ENCODE measurements around the gene NR5A2. TPM values are rescaled to one million over a fixed set of nuclear protein-coding genes. Genes with fewer than 3 reads are reported as not detected.

The NR5A2 gene
- total RNA-seq, 1 donor from 2014 or later, result 0.07 TPM

DNA sequence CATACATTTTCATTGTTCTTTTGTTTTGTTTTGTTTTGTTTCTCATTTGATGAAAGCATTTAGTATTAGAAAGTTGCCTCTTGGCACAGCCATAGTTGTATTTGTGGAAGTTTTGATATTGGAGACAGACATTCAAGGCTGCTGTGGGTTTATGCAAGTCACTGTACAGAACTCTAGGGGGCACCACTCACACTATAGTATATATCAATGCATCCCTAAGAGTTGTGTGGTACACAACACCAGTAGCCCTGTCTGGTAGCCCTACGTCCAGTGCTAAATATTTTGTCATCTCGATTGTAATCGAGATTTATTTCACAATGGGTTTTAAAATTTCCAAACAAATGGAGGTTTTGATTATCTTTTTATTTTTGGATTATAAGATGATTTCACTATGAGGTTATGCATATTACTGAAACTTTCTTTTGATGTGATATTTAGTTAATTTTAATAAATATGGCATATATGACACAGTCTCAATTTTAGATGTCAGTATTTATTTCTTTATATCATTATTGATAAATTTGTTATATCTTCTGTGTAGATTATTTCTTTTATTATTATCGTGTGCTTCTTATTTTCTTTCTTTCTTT is 112.2 kb downstream of the NR5A2 start:
- ATAC-seq (ENCODE audit: low read depth), result peak; percentile 78
- H3K27me3 Mint-ChIP-seq, result no peaks in the 10 kb centered on the region
- TF ChIP-seq, protein P1, sequence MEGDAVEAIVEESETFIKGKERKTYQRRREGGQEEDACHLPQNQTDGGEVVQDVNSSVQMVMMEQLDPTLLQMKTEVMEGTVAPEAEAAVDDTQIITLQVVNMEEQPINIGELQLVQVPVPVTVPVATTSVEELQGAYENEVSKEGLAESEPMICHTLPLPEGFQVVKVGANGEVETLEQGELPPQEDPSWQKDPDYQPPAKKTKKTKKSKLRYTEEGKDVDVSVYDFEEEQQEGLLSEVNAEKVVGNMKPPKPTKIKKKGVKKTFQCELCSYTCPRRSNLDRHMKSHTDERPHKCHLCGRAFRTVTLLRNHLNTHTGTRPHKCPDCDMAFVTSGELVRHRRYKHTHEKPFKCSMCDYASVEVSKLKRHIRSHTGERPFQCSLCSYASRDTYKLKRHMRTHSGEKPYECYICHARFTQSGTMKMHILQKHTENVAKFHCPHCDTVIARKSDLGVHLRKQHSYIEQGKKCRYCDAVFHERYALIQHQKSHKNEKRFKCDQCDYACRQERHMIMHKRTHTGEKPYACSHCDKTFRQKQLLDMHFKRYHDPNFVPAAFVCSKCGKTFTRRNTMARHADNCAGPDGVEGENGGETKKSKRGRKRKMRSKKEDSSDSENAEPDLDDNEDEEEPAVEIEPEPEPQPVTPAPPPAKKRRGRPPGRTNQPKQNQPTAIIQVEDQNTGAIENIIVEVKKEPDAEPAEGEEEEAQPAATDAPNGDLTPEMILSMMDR (IDR thresholded peaks at IDR 0.05), result no peak
- intact Hi-C loops (cut with micrococcal nuclease), result loop anchor here (1.0 to 5.0 kb wide), 8 partner anchors 15 to 455 kb away; no protein-coding TSS in a partner anchor
- no peaks in the 10 kb centered on the region for H3K36me3 Mint-ChIP-seq (ENCODE audit: low read depth)
- ChIA-PET POLR2A (interaction anchor here (0.9 to 1.5 kb wide), 2 partner anchors 14 to 162 kb away, joined by 3 to 5 read pairs; no protein-coding TSS in a partner anchor), CTCF (interaction anchor here (0.7 to 2.4 kb wide), 16 partner anchors 9 to 455 kb away, joined by 3 to 21 read pairs (median 3); no protein-coding TSS in a partner anchor)
- no peak for DNase-seq
- no peak overlapping the region for H3K27ac Mint-ChIP-seq
- H3K4me1 Mint-ChIP-seq, result no peaks in the 10 kb centered on the region
- no peak overlapping the region for H3K4me3 Mint-ChIP-seq
- H3K9me3 Mint-ChIP-seq, result no peaks in the 10 kb centered on the region

DNA sequence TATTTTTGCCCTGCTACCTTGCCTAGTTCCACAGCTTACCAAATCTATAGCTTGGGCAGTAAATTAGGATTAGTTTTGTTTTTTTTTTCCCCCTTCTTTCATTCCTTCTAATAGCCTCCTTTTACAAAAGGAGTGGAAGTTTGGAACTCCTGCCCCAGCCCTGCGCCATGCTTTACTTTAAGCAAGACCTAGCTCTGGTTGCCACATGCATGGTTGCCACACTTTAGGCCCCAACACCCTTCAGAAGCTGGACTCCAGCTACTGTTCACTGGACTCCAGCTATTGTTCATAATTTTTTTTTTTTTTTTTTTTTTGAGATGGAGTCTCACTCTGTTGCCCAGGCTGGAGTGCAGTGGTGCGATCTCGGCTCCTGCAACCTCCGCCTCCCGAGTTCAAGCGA is 115.8 kb downstream of the NR5A2 start:
- no peak for ATAC-seq (ENCODE audit: low read depth)
- no peaks in the 10 kb centered on the region for H3K9me3 Mint-ChIP-seq
- no peaks in the 10 kb centered on the region for H3K27me3 Mint-ChIP-seq
- H3K36me3 Mint-ChIP-seq (ENCODE audit: low read depth), result no peaks in the 10 kb centered on the region
- ChIA-PET CTCF (interaction anchor here (0.7 kb wide), 1 partner anchor 122 kb away, joined by 3 read pairs; no protein-coding TSS in a partner anchor), POLR2A (interaction anchor here (1.0 kb wide), 1 partner anchor 164 kb away, joined by 3 read pairs; no protein-coding TSS in a partner anchor)
- H3K4me1 Mint-ChIP-seq, result peaks cover 8% of the 10 kb centered on the region
- TF ChIP-seq, protein P1 (IDR thresholded peaks at IDR 0.05), result no peak
- intact Hi-C loops (cut with micrococcal nuclease), result no loop called here
- DNase-seq, result no peak
- H3K27ac Mint-ChIP-seq, result no peak overlapping the region
- H3K4me3 Mint-ChIP-seq, result no peak overlapping the region

DNA sequence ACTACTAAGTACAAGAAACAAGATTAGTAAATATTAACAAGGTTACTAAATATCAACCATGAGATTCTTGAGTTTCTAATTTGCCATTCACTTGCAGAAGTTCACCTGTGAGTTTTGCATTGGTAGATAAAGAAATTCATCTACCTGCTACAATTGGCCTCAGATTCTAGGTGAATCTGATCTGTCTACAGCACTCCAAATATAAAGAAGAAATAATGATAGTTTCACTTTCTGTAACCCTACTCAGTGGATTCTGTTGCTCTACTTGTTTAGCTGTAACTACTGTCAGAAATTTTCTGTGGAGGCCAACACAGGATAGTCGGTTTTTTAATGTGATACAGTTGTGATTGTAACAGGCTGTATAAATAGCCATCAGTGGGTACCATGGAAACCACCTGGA is 118.6 kb downstream of the NR5A2 start:
- Mint-ChIP-seq H3K4me3 (no peak overlapping the region), H3K9me3 (no peaks in the 10 kb centered on the region), H3K4me1 (peaks cover 30% of the 10 kb centered on the region), H3K27ac (no peak overlapping the region), H3K36me3 (ENCODE audit: low read depth) (no peaks in the 10 kb centered on the region), H3K27me3 (no peaks in the 10 kb centered on the region)
- intact Hi-C loops (cut with micrococcal nuclease), result no loop called here
- DNase-seq (no peak), ATAC-seq (ENCODE audit: low read depth) (peak; percentile 40)
- CTCF ChIA-PET, result interaction anchor here (1.4 kb wide), 1 partner anchor 343 kb away, joined by 3 read pairs; no protein-coding TSS in a partner anchor
- TF ChIP-seq, protein P1 (IDR thresholded peaks at IDR 0.05), result no peak
- POLR2A ChIA-PET, result interaction anchor here (0.7 kb wide), 1 partner anchor 156 kb away, joined by 5 read pairs; no protein-coding TSS in a partner anchor

DNA sequence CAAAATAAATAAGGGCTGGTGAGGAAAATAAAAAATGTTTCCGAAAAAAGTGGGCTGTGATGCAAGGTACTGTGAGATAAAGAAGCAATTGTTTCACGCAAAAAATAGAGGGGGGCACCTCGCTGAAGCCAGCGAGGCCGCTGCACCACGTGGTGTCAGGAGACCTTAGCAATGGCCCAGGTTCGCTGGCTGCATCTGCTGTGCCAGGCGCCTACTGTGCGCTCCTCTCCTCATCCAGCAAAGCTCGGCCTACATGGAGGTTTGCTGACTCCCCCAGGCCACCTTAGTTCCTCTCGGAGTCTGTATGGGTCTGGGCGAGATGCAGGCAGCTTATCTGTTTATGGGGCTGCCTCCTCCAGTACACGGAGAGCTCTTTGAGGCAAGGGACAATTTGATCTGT is 119.6 kb downstream of the NR5A2 start:
- no peak overlapping the region for H3K4me3 Mint-ChIP-seq
- no peak overlapping the region for H3K27ac Mint-ChIP-seq

DNA sequence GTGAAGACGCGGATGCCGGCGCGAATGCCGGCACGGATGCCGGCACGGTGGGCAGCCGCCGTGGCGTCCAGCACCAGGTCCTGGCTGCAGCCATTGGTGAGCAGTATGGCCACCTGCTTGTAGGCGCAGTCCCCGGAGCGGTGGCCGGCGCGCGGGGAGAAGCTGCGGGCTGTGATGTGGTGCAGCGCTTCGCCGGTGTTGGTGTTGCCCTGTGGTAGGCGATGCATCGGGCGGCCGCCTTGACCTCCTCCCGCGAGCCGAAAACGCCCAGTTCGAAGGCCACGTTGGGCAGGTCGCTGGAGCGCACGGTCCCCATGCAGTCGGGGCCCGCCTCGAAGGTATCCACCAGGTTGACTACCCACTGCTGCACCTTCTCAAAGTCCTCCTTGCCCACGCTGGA is 120.2 kb downstream of the NR5A2 start:
- Mint-ChIP-seq H3K4me3 (no peak overlapping the region), H3K27ac (no peak overlapping the region), H3K9me3 (no peaks in the 10 kb centered on the region), H3K36me3 (ENCODE audit: low read depth) (no peaks in the 10 kb centered on the region), H3K4me1 (peaks cover 46% of the 10 kb centered on the region), H3K27me3 (no peaks in the 10 kb centered on the region)
- intact Hi-C loops (cut with micrococcal nuclease), result no loop called here
- ATAC-seq (ENCODE audit: low read depth), result no peak
- DNase-seq, result no peak
- TF ChIP-seq, protein P1 (IDR thresholded peaks at IDR 0.05), result no peak
- CTCF ChIA-PET, result no interaction called here
- POLR2A ChIA-PET, result no interaction called here

More for the DNA sequence above, 119.6 kb downstream of the NR5A2 start:
- TF ChIP-seq, protein P1 (IDR thresholded peaks at IDR 0.05), result no peak
- intact Hi-C loops (cut with micrococcal nuclease), result no loop called here
- Mint-ChIP-seq H3K27me3 (no peaks in the 10 kb centered on the region), H3K9me3 (no peaks in the 10 kb centered on the region), H3K4me1 (peaks cover 40% of the 10 kb centered on the region), H3K36me3 (ENCODE audit: low read depth) (no peaks in the 10 kb centered on the region)
- ChIA-PET CTCF (no interaction called here), POLR2A (no interaction called here)
- ATAC-seq (ENCODE audit: low read depth) (no peak), DNase-seq (no peak)

Data from activated B cell treated with CpG ODN at 0.5 μM for 24 hours (primary cell).